Psoas muscle (tissue), 8 donors: Measurements from ENCODE around the gene LSAMP. TPM values are rescaled to one million over a fixed set of nuclear protein-coding genes. Genes with fewer than 3 reads are reported as not detected.

Source experiments
- ATAC-seq, 4 donors: fragments of 200-7000 bp; cut with Tn5 transposase; one replicate each; pipeline ENCODE4 v1.9.1; 2020; ENCODE audit warnings: moderate library complexity in 3 of 4, mild to moderate bottlenecking in 2 of 4
- DNase-seq, 2 donors: peaks; one replicate each; pipeline ENCODE4 v3.0.0-alpha.2; 2020
- H3K27ac ChIP-seq: fragments of 200-600 bp; one replicate; pipeline ENCODE4 v1.8.0; 2022
- H3K27me3 ChIP-seq, 3 donors: fragments of 200-600 bp in 1 of 3; one replicate each; pipeline versions ENCODE4 v1.6.1 to v1.8.0; 2013 to 2022; ENCODE audit warnings: low read length in 2 of 3, mild to moderate bottlenecking in 2 of 3, moderate library complexity in 1 of 3; ENCODE audit not compliant: insufficient read depth in 3 of 3
- H3K36me3 ChIP-seq, 2 donors: fragments of 200-600 bp in 1 of 2; one replicate each; pipeline versions ENCODE4 v1.6.1 to v1.8.0; 2013 to 2022; ENCODE audit warnings: low read depth in 1 of 2, mild to moderate bottlenecking in 1 of 2, moderate library complexity in 1 of 2; ENCODE audit not compliant: insufficient read depth in 1 of 2
- H3K4me1 ChIP-seq: fragments of 200-600 bp; one replicate; pipeline ENCODE4 v1.8.0; 2022
- H3K4me3 ChIP-seq: fragments of 200-600 bp; one replicate; pipeline ENCODE4 v1.8.0; 2022; ENCODE audit warnings: mild to moderate bottlenecking
- H3K9me3 ChIP-seq: fragments of 200-600 bp; one replicate; pipeline ENCODE4 v1.8.0; 2022
- CTCF ChIP-seq: fragments of 200-600 bp; IDR thresholded peaks from one replicate; pipeline ENCODE4 v1.8.0; 2022; ENCODE audit warnings: antibody characterized with exemption
- WGBS, 3 donors: extraction: QIAGEN DNeasy Blood & Tissue Kit; methylation state at CpG; one replicate each; pipeline versions ENCODE4 v1.1.6 to v1.1.7; 2013; 5-methylcytosine and 5-hydroxymethylcytosine counted together
- intact Hi-C, 2 donors: fragments of 100-400 bp; cut with DNase I; formaldehyde crosslinking; loops; one replicate each; pipeline versions ENCODE4 v1.11.0 to v1.14.2; 2022
- polyA plus RNA-seq, 3 donors: library from polyadenylated mRNA; stranded (reverse); fragments of 200-250 nt; gene quantifications; one replicate each; pipeline ENCODE4 v1.2.3, GENCODE V29; 2013
- total RNA-seq, 4 donors: library from RNA; stranded (reverse); fragmentation: NEBNext Ultra II Directional in 2 of 4; extraction: Animal tissue kit (Norgen Biotek cat#: 25700) in 2 of 4; gene quantifications; one replicate each; pipeline versions ENCODE4 v1.2.1 to v1.2.4, GENCODE V29; 2021 to 2023
- donor health status: healthy with polysubstance abuse.
- donor health status: DM: no; HTN: no; CAD: no; lungs with moderate emphysema.
- donor health status: Bipolar disorder and iron deficiency.
- donor health status: healthy.
- donor health status: DM: yes; HTN: yes; CAD: no.
- donor health status: DM: no; HTN: no; CAD: no.
- donor health status: DM: no; HTN: no; CAD: no.
- donor health status: DM: yes; HTN: yes; CAD: no.

LSAMP gene
- total and polyA plus RNA-seq, 7 donors: 0.01 to 0.17 (median 0.04) TPM; not detected in 4

GRCh38 chr3:116124166-116124565 lies 321.1 kb downstream of the LSAMP start:
- no peak overlapping the region for H3K4me3 ChIP-seq
- TF ChIP-seq CTCF: no peak
- DNase-seq: no peak
- no peak for ATAC-seq
- intact Hi-C loops: no loop called here
- H3K27me3 ChIP-seq: no peaks in the 10 kb centered on the region
- no peak overlapping the region for H3K27ac ChIP-seq
- no peaks in the 10 kb centered on the region for H3K4me1 ChIP-seq
- H3K36me3 ChIP-seq: no peaks in the 10 kb centered on the region
- no peaks in the 10 kb centered on the region for H3K9me3 ChIP-seq

GRCh38 chr3:116118475-116119169 lies 326.7 kb downstream of the LSAMP start:
- Histone ChIP-seq H3K4me1 (no peaks in the 10 kb centered on the region), H3K27ac (no peak overlapping the region), H3K36me3 (no peaks in the 10 kb centered on the region), H3K9me3 (no peaks in the 10 kb centered on the region), H3K4me3 (no peak overlapping the region), H3K27me3 (no peaks in the 10 kb centered on the region)
- TF ChIP-seq CTCF: no peak
- DNase-seq (no peak), ATAC-seq (no peak)
- 41 to 48% (median 48%) methylated on average over 3 of the region's 3 CpGs for WGBS, 3 donors
- intact Hi-C loops: no loop called here

GRCh38 chr3:116114586-116114985 lies 330.7 kb downstream of the LSAMP start:
- ATAC-seq (no peak), DNase-seq (no peak)
- no peaks in the 10 kb centered on the region for H3K27me3 ChIP-seq
- no peaks in the 10 kb centered on the region for H3K4me1 ChIP-seq
- no peak for TF ChIP-seq CTCF
- no peak overlapping the region for H3K4me3 ChIP-seq
- WGBS, 3 donors: 29 to 36% (median 30%) methylated on average over 1 of the region's 1 CpG
- no peak overlapping the region for H3K27ac ChIP-seq
- H3K9me3 ChIP-seq: no peaks in the 10 kb centered on the region
- H3K36me3 ChIP-seq: no peaks in the 10 kb centered on the region
- intact Hi-C loops: no loop called here

GRCh38 chr3:116112696-116113095 lies 332.6 kb downstream of the LSAMP start:
- TF ChIP-seq CTCF: no peak
- intact Hi-C loops: no loop called here

GRCh38 chr3:116111765-116112164 lies 333.5 kb downstream of the LSAMP start:
- intact Hi-C loops: no loop called here
- H3K9me3 ChIP-seq: no peaks in the 10 kb centered on the region
- H3K4me3 ChIP-seq: no peak overlapping the region
- H3K36me3 ChIP-seq: no peaks in the 10 kb centered on the region
- ATAC-seq (no peak), DNase-seq (no peak)
- H3K27ac ChIP-seq: no peak overlapping the region
- TF ChIP-seq CTCF: no peak
- no peaks in the 10 kb centered on the region for H3K27me3 ChIP-seq
- H3K4me1 ChIP-seq: no peaks in the 10 kb centered on the region

More at GRCh38 chr3:116112696-116113095, 332.6 kb downstream of the LSAMP start:
- ATAC-seq (no peak), DNase-seq (no peak)
- no peaks in the 10 kb centered on the region for H3K27me3 ChIP-seq
- no peaks in the 10 kb centered on the region for H3K4me1 ChIP-seq
- H3K27ac ChIP-seq: no peak overlapping the region
- H3K9me3 ChIP-seq: no peaks in the 10 kb centered on the region
- 26 to 40% (median 34%) methylated on average over 2 of the region's 2 CpGs for WGBS, 3 donors
- no peaks in the 10 kb centered on the region for H3K36me3 ChIP-seq
- H3K4me3 ChIP-seq: no peak overlapping the region
